Activated CD4-positive, CD25-positive, alpha-beta regulatory T cell (primary cell): ENCODE measurements around the gene MTG2.
A peak's percentile ranks its signal among the peaks of the same experiment; 100 is the strongest.
"Not testable (repeated sequence)": the region's sequence is repeated elsewhere in the genome, so short reads cannot be mapped to it uniquely, and the experiment has no call there.

Experiments used
- DNase-seq, 4 experiments: peaks; one replicate each; lab custom pipeline; 2025; lab: John Stamatoyannopoulos, UW

Gene MTG2

GRCh38 chr20:62146019-62146755 is 36.6 kb upstream of the MTG2 start:
- DNase-seq = no peak

- DNase-seq = no peak
Measured at GRCh38 chr20:62147125-62147524, 35.7 kb upstream of the MTG2 start.

- no peak for DNase-seq
Measured at GRCh38 chr20:62147528-62147927, 35.3 kb upstream of the MTG2 start.

- not testable (repeated sequence) for DNase-seq
Measured at GRCh38 chr20:62148383-62148782, 34.4 kb upstream of the MTG2 start.

GRCh38 chr20:62148908-62149314 is 33.9 kb upstream of the MTG2 start:
- no peak for DNase-seq

GRCh38 chr20:62149532-62150309 is 33.1 kb upstream of the MTG2 start:
- no peak for DNase-seq

- DNase-seq = no peak
Measured at GRCh38 chr20:62150310-62150575, 32.6 kb upstream of the MTG2 start.

GRCh38 chr20:62151225-62151624 is 31.6 kb upstream of the MTG2 start:
- DNase-seq = no peak

- no peak for DNase-seq
Measured at GRCh38 chr20:62151835-62152364, 30.9 kb upstream of the MTG2 start.

- DNase-seq = no peak
Measured at GRCh38 chr20:62155428-62156253, 27.2 kb upstream of the MTG2 start.

GRCh38 chr20:62156254-62156556 is 26.6 kb upstream of the MTG2 start:
- no peak for DNase-seq

GRCh38 chr20:62156592-62157386 is 26.0 kb upstream of the MTG2 start:
- DNase-seq = peak; percentile 47 to 65 (median 52)

- no peak for DNase-seq
Measured at GRCh38 chr20:62157387-62158087, 25.3 kb upstream of the MTG2 start.

- DNase-seq = no peak
Measured at GRCh38 chr20:62158088-62158400, 24.8 kb upstream of the MTG2 start.

- DNase-seq = no peak
Measured at GRCh38 chr20:62158541-62158940, 24.3 kb upstream of the MTG2 start.

GRCh38 chr20:62159052-62159451 is 23.8 kb upstream of the MTG2 start:
- DNase-seq = no peak

- peak in 2 of 4 experiments; percentile 16 to 37 for DNase-seq
Measured at GRCh38 chr20:62159839-62160238, 23.0 kb upstream of the MTG2 start.

GRCh38 chr20:62160253-62160652 is 22.6 kb upstream of the MTG2 start:
- DNase-seq = no peak

- DNase-seq = no peak
Measured at GRCh38 chr20:62160876-62161275, 22.0 kb upstream of the MTG2 start.

- no peak for DNase-seq
Measured at GRCh38 chr20:62161347-62161746, 21.5 kb upstream of the MTG2 start.

- no peak for DNase-seq
Measured at GRCh38 chr20:62162765-62163484, 19.9 kb upstream of the MTG2 start.
